GM21423 (cell line): ENCODE measurements around the gene NCAPG2.
"Not testable (repeated sequence)": the region's sequence is repeated elsewhere in the genome, so short reads cannot be mapped to it uniquely, and the experiment has no call there.

Source experiments
- ATAC-seq: cut with Tn5 transposase; IDR thresholded peaks from one replicate; pipeline ENCODE4 v1.9.1; 2021; ENCODE audit warnings: mild to moderate bottlenecking, moderate library complexity; ENCODE audit not compliant: unreplicated experiment

The NCAPG2 gene

GRCh38 chr7:158645842-158646241 is 58.8 kb downstream of the NCAPG2 start:
- no peak for ATAC-seq

GRCh38 chr7:158642149-158642548 is 62.5 kb downstream of the NCAPG2 start:
- ATAC-seq, result no peak

DNA sequence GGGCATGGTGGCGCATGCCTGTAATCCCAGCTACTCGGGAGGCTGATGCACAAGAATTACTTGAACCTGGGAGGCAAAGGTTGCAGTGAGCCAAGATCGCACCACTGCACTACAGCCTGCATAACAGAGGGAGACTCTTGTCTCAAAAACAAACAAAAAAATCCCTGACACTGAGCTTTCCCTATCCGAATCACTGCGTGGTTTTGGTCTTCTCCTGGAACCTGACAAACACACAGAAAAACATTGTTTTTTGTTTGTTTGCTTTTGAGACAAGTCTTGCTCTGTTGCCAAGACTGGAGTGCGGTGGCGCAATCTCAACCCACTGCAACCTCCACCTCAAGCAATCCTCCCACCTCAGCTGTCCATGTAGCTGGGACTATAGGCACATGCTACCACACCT is 66.6 kb downstream of the NCAPG2 start:
- no peak for ATAC-seq

DNA sequence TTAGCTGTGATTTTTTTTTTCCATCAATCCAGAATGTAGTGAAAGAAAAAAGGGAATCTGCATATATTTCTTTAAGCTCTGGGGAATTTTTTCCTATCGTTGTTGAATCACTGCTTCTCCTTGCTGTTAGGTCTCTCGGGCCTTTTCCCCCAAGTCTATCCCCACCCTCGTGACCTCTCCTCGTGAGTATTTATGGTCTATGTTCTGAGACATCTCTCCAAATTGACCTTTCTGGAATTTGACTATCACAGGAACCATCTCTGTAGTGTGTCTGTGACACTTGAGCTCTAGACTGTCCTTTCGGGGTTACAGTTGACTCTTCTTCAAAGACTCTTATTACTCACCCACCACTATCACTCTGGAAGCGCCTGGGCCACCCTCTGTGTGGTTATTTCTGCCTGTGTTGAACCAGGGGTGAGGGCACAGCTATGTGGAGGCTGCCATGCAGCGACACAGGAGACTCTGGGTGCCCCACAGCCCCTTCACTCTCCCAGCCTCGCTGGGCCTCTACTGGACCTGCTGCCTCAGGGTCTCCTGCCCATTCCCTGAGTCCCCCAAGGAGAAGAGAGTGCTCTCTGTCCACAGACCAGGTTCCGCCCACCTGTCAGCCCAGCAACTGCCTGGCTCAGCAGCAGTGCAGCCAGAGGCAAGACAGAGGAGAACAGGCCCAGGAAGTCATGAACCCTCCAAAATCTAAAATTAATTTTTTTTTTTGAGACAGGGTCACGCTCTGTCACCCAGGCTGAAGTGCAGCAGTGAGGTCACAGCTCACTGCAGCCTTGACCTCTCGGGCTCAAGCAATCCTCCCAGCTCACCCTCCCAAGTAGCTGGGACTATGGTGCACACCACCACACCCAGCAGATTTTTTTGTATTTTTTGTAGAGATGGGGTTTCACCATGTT is 71.3 kb downstream of the NCAPG2 start:
- peak; percentile 63 for ATAC-seq

GRCh38 chr7:158631574-158632195 is 72.9 kb downstream of the NCAPG2 start:
- no peak for ATAC-seq

GRCh38 chr7:158626289-158626688 is 78.3 kb downstream of the NCAPG2 start:
- not testable (repeated sequence) for ATAC-seq

GRCh38 chr7:158623241-158623640 is 81.4 kb downstream of the NCAPG2 start:
- no peak for ATAC-seq

DNA sequence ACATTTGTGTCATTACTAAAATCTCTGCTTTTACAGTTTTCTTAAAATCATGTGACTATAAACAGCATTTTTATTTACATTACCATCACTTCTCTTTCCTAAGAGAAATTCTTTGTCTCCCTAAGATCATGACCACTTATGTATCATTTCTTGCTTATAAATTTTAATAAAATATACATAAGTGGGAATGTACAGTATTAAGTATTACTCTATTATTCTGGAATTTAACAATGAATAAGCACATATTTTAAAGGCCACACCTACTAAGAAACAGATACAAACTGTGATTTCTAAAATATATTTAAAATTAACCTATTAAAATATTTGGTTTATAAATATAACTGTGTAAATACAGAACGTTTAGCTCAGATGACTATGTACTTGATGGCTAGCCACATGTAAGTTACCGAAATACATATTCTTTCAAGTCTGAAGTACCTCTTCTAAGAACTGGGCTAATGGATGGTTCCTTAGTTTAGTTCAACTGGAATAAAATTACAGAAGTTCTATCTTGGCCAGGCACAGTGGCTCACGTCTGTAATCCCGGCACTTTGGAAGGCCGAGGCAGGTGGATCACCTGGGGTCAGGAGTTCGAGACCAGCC is 83.7 kb downstream of the NCAPG2 start:
- ATAC-seq, result no peak

- ATAC-seq, result no peak
Observed at GRCh38 chr7:158620418-158620817, 84.2 kb downstream of the NCAPG2 start.

DNA sequence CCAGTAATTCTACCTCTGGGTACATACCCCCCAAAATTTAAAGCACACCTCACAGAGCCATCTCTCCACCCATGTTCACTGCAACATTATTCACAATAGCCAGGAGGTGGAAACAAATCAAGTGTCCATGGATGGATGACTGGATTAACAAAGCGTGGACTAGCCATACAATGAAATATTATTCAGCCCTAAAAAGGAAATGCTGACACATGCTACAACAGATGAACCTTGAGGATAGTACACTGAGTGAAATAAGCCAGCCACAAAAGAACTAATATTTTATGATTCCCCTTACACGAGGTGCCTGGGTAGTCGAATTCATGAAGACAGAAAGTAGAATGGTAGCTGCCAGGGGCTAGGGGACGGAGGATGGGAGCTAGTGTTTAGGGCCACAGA is 85.9 kb downstream of the NCAPG2 start:
- ATAC-seq, result no peak

GRCh38 chr7:158617737-158618128 is 86.9 kb downstream of the NCAPG2 start:
- no peak for ATAC-seq

GRCh38 chr7:158616050-158616449 is 88.6 kb downstream of the NCAPG2 start:
- ATAC-seq, result no peak

- ATAC-seq, result no peak
Observed at GRCh38 chr7:158614700-158615099, 89.9 kb downstream of the NCAPG2 start.

DNA sequence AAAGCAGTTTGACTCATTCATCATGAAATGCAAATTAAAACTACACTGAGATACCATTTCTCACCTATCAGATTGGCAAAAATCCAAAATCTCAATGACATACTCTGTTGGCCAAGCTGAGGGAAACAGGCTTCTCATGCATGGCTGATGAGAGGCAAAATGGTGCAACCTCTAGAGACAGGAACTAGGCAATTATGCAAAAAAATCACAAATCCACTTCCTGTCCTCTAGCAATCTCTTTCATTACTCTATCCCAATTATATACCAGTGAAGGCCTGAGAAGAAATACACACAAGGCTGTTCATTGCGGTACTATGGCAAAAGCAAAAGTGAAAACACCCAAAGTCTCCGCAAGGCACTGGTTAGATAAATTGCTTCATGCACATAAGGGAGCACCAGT is 91.1 kb downstream of the NCAPG2 start:
- ATAC-seq, result peak; percentile 95

- no peak for ATAC-seq
Observed at GRCh38 chr7:158612546-158612945, 92.1 kb downstream of the NCAPG2 start.

DNA sequence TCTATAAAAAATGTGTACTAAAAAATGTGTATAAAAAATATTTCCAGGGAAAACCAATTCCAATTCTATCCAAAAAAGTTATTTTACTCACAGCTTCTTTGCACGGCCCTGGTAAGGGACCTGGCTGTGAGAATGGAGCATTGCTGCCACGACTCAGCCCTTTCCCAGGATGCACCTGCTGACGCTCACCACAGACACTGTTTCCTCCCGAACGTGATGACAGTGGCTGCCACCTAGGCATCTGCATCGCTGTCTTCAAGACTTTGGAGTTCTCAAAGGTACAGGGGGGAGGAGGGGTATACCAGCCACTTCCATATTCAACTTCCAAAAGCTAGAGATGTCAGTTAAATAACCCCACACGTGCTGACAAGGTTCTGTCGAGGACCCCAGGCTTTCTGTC is 93.1 kb downstream of the NCAPG2 start:
- no peak for ATAC-seq

DNA sequence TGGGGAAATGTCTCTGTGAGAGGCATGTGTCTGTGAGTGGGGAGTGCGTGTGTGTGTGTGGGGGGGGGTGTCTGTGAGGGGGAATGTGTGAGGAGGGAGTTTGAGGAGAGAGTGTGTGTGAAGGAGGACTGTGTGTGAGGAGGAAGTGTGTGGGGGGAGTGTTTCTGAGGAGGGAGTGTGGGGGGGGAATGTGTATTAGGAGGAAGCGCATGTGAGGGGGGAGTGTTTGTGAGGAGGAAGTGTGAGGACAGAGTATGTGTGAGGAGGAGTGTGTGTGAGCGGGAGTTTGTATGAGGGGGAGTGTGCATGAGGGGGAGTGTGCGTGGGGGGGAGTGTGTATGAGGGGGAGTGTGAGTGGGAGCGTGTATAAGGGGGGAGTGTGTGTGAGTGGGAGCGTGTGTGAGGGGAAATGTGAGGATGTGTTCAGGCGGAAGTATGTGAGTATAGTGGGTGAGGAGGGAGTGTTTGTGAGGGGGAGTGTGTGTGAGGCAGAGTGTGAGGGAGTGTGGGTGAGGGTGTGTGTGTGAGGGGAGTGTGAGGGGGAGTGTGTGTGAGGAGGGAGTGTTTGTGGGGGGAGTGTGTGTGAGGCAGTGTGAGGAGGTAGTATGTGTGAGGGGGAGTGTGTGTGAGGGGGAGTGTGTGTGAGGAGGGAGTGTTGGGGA is 95.2 kb downstream of the NCAPG2 start:
- no peak for ATAC-seq

DNA sequence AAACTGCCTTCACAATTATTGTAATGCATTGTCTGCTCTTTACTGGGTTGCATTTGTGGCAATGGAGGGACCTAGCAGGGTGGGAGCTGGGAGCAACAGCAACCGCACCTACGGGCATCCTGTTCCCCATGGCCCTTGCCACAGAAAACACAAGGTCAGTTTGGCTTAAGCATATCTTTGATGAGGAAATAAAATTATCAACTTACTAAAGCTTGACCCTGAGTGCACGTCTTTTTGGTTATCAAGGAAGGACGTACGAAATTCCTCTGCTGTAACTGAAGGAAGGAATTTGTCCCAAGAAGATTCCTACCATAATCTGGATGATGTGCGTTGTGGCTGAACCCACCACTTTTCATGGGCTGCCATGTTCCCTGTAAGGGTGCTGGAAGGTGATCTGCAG is 97.0 kb downstream of the NCAPG2 start:
- ATAC-seq, result no peak

GRCh38 chr7:158606671-158607424 is 97.8 kb downstream of the NCAPG2 start:
- no peak for ATAC-seq

DNA sequence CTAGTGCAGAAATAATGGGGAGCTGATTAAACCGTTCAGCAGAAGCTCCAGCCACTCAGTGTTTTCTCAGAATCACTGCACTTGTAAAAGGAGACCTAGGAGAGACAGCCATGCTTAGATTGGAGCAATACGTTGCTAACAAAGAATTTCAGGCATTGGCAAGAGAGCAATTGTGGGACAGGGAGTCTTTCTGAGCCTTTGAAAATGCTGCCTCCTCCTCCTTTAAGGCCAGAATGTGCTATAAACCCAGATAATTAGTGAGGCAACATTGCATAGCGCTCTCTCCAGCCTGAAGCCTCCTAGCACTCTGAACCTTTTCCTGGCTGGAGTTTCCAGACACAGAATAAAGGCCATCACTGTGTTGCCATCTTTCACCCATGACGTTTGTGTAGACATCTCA is 98.5 kb downstream of the NCAPG2 start:
- no peak for ATAC-seq
